ENCODE measurements around the gene KAZN.

The KAZN gene

GRCh38 chr1:15014516-15014915 is 416.0 kb downstream of the KAZN start:
- peak; percentile 77 for ATAC-seq

DNA sequence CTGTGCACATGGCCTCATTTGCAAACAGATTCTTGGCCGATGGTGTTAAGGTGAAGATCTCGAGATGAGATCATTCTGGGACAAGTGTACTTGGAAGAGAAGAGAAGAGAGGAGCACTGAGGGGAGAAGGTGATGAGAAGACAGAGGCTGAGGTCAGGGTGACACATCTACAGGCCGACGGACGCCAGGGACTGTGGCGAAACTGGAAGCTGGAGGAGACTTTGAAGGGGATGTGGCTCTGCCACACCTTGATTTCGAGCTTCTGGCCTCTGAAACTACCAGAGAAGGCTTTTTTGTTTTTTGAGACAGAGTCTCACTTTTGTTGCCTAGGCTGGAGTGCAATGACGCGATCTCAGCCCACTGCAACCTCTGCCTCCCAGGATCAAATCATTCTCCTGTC is 417.5 kb downstream of the KAZN start:
- ATAC-seq = no peak
- TF ChIP-seq TOX (CRISPR knock-in tag; IDR thresholded peaks at IDR 0.05; ENCODE audit: borderline replicate concordance) = no peak
- no peak for TF ChIP-seq SNAI2 (CRISPR knock-in tag; IDR thresholded peaks at IDR 0.05)
- no peak for TF ChIP-seq CREB5 (CRISPR knock-in tag; IDR thresholded peaks at IDR 0.05; ENCODE audit: low read depth)
- TF ChIP-seq, protein P1, sequence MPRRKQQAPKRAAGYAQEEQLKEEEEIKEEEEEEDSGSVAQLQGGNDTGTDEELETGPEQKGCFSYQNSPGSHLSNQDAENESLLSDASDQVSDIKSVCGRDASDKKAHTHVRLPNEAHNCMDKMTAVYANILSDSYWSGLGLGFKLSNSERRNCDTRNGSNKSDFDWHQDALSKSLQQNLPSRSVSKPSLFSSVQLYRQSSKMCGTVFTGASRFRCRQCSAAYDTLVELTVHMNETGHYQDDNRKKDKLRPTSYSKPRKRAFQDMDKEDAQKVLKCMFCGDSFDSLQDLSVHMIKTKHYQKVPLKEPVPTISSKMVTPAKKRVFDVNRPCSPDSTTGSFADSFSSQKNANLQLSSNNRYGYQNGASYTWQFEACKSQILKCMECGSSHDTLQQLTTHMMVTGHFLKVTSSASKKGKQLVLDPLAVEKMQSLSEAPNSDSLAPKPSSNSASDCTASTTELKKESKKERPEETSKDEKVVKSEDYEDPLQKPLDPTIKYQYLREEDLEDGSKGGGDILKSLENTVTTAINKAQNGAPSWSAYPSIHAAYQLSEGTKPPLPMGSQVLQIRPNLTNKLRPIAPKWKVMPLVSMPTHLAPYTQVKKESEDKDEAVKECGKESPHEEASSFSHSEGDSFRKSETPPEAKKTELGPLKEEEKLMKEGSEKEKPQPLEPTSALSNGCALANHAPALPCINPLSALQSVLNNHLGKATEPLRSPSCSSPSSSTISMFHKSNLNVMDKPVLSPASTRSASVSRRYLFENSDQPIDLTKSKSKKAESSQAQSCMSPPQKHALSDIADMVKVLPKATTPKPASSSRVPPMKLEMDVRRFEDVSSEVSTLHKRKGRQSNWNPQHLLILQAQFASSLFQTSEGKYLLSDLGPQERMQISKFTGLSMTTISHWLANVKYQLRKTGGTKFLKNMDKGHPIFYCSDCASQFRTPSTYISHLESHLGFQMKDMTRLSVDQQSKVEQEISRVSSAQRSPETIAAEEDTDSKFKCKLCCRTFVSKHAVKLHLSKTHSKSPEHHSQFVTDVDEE (CRISPR knock-in tag; IDR thresholded peaks at IDR 0.05) = no peak
- no peak for TF ChIP-seq ZNF565 (CRISPR knock-in tag; conservative IDR thresholded peaks at IDR 0.05; ENCODE audit: low read depth)
- no peak for TF ChIP-seq OSR1 (CRISPR knock-in tag; IDR thresholded peaks at IDR 0.05)
- no peak for TF ChIP-seq CSRNP3 (CRISPR knock-in tag; IDR thresholded peaks at IDR 0.05)
- TF ChIP-seq, protein P2, sequence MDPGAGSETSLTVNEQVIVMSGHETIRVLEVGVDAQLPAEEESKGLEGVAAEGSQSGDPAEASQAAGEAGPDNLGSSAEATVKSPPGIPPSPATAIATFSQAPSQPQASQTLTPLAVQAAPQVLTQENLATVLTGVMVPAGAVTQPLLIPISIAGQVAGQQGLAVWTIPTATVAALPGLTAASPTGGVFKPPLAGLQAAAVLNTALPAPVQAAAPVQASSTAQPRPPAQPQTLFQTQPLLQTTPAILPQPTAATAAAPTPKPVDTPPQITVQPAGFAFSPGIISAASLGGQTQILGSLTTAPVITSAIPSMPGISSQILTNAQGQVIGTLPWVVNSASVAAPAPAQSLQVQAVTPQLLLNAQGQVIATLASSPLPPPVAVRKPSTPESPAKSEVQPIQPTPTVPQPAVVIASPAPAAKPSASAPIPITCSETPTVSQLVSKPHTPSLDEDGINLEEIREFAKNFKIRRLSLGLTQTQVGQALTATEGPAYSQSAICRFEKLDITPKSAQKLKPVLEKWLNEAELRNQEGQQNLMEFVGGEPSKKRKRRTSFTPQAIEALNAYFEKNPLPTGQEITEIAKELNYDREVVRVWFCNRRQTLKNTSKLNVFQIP (CRISPR knock-in tag; IDR thresholded peaks at IDR 0.05; ENCODE audit: borderline replicate concordance, low read depth) = no peak
- TF ChIP-seq ARNTL (CRISPR knock-in tag; IDR thresholded peaks at IDR 0.05; ENCODE audit: borderline replicate concordance, low read depth) = no peak
- TF ChIP-seq ESRRG (CRISPR knock-in tag; IDR thresholded peaks at IDR 0.05) = no peak
- TF ChIP-seq TCF4 (CRISPR knock-in tag; IDR thresholded peaks at IDR 0.05; ENCODE audit: borderline replicate concordance) = no peak
- TF ChIP-seq ZFP3 (CRISPR knock-in tag; IDR thresholded peaks at IDR 0.05) = no peak
- no peak for TF ChIP-seq ISL1 (CRISPR knock-in tag; IDR thresholded peaks at IDR 0.05)
- TF ChIP-seq ZNF70 (CRISPR knock-in tag; IDR thresholded peaks at IDR 0.05) = no peak
- no peak for TF ChIP-seq PATZ1 (CRISPR knock-in tag; IDR thresholded peaks at IDR 0.05; ENCODE audit: borderline replicate concordance)

More at GRCh38 chr1:15014516-15014915, 416.0 kb downstream of the KAZN start:
- TF ChIP-seq, protein P2 (CRISPR knock-in tag; IDR thresholded peaks at IDR 0.05; ENCODE audit: borderline replicate concordance, low read depth) = no peak
- TF ChIP-seq GLIS3 (CRISPR knock-in tag; IDR thresholded peaks at IDR 0.05) (no peak), RARB (CRISPR knock-in tag; IDR thresholded peaks at IDR 0.05) (no peak)

- no peak for ATAC-seq
- TF ChIP-seq ARNTL (CRISPR knock-in tag; IDR thresholded peaks at IDR 0.05; ENCODE audit: borderline replicate concordance, low read depth) (no peak), SNAI2 (CRISPR knock-in tag; IDR thresholded peaks at IDR 0.05) (no peak), ZNF70 (CRISPR knock-in tag; IDR thresholded peaks at IDR 0.05) (no peak), TOX (CRISPR knock-in tag; IDR thresholded peaks at IDR 0.05; ENCODE audit: borderline replicate concordance) (no peak), PATZ1 (CRISPR knock-in tag; IDR thresholded peaks at IDR 0.05; ENCODE audit: borderline replicate concordance) (no peak), ISL1 (CRISPR knock-in tag; IDR thresholded peaks at IDR 0.05) (no peak), PPARA (CRISPR knock-in tag; IDR thresholded peaks at IDR 0.05; ENCODE audit: borderline replicate concordance) (no peak), ZC3H10 (CRISPR knock-in tag; IDR thresholded peaks at IDR 0.05) (no peak), ZNF565 (CRISPR knock-in tag; conservative IDR thresholded peaks at IDR 0.05; ENCODE audit: low read depth) (no peak), ZNF8 (CRISPR knock-in tag; IDR thresholded peaks at IDR 0.05) (no peak), ESRRG (CRISPR knock-in tag; IDR thresholded peaks at IDR 0.05) (no peak), ZFP30 (CRISPR knock-in tag; IDR thresholded peaks at IDR 0.05) (no peak), CSDC2 (CRISPR knock-in tag; IDR thresholded peaks at IDR 0.05) (no peak), OSR1 (CRISPR knock-in tag; IDR thresholded peaks at IDR 0.05) (no peak)
- TF ChIP-seq, protein P1 (CRISPR knock-in tag; IDR thresholded peaks at IDR 0.05) = no peak
These were observed 418.0 kb downstream of the KAZN start for GRCh38 chr1:15016526-15016925.
